IMR-90 (cell line): ENCODE results near the gene MIER2. TPM values are rescaled to one million over a fixed set of nuclear protein-coding genes. Genes with fewer than 3 reads are reported as not detected.

Experiments
- ATAC-seq: fragments of 200-7000 bp; cut with Tn5 transposase; 2 replicates; pipeline ENCODE4 v1.9.1; 2020; ENCODE audit warnings: low read depth, mild to moderate bottlenecking, moderate library complexity
- BruUV-seq: library from RNA; stranded (reverse); fragments of 400-500 nt; replicated peaks from 2 replicates; lab custom pipeline; 2021; lab: Mats Ljungman, UMichigan
- CTCF ChIA-PET: fragments of 300-600 bp; formaldehyde crosslinking; extraction: SDS; loops from one replicate; lab custom pipeline; 2021; ENCODE audit warnings: antibody characterized with exemption; lab: Yijun Ruan, JAX
- POLR2A ChIA-PET: fragments of 300-600 bp; sonication (Branson Sonifier 250); formaldehyde crosslinking; loops from one replicate; lab custom pipeline; 2022; ENCODE audit warnings: antibody characterized with exemption; ENCODE audit not compliant: unreplicated experiment; lab: Charles Lee
- DNase-seq: peaks from one replicate; pipeline ENCODE4 v3.0.0; 2013
- H2AFZ ChIP-seq: replicated peaks from 2 replicates; pipeline ENCODE3; 2013; ENCODE audit warnings: low read length, mild to moderate bottlenecking; ENCODE audit not compliant: poor library complexity
- H2AK5ac ChIP-seq: 2 replicates; pipeline ENCODE4 v1.6.1; 2013; ENCODE audit warnings: low read depth, low read length, inconsistent platforms
- H2AK9ac ChIP-seq: replicated peaks from 2 replicates; pipeline ENCODE3; 2013; ENCODE audit warnings: mild to moderate bottlenecking, low read depth, low read length, moderate library complexity; ENCODE audit not compliant: poor library complexity
- H2BK120ac ChIP-seq: 2 replicates; pipeline ENCODE4 v1.6.1; 2013; ENCODE audit warnings: low read depth, low read length, inconsistent platforms
- H2BK15ac ChIP-seq: 3 replicates; pipeline ENCODE4 v1.6.1; 2013; ENCODE audit warnings: low read depth, low read length, inconsistent platforms
- H2BK20ac ChIP-seq: 2 replicates; pipeline ENCODE4 v1.6.1; 2013; ENCODE audit warnings: low read depth, mild to moderate bottlenecking, inconsistent platforms, low read length, moderate library complexity
- H2BK5ac ChIP-seq: 2 replicates; pipeline ENCODE4 v1.6.1; 2013; ENCODE audit warnings: mild to moderate bottlenecking, low read depth, low read length, inconsistent platforms; ENCODE audit not compliant: poor library complexity, severe bottlenecking
- H3K14ac ChIP-seq: replicated peaks from 2 replicates; pipeline ENCODE4 v1.6.1; 2013; ENCODE audit warnings: low read depth, low read length, inconsistent platforms
- H3K18ac ChIP-seq: 2 replicates; pipeline ENCODE4 v1.6.1; 2013; ENCODE audit warnings: low read depth, low read length, control low read depth
- H3K23ac ChIP-seq: 2 replicates; pipeline ENCODE4 v1.6.1; 2013; ENCODE audit warnings: low read depth, low read length, inconsistent platforms
- H3K27ac ChIP-seq: 2 replicates; pipeline ENCODE4 v1.5.1; 2013; ENCODE audit warnings: mild to moderate bottlenecking, control low read depth, low read length; ENCODE audit not compliant: insufficient read depth
- H3K27me3 ChIP-seq: 2 replicates; pipeline ENCODE4 v1.6.1; 2013; ENCODE audit warnings: low read length; ENCODE audit not compliant: control insufficient read depth, insufficient read depth
- H3K36me3 ChIP-seq: 2 replicates; pipeline ENCODE4 v1.6.1; 2013; ENCODE audit warnings: low read length, mixed read lengths; ENCODE audit not compliant: control insufficient read depth, insufficient read depth
- H3K4ac ChIP-seq: 2 replicates; pipeline ENCODE4 v1.6.1; 2013; ENCODE audit warnings: low read depth, low read length, inconsistent platforms
- H3K4me1 ChIP-seq: 2 replicates; pipeline ENCODE4 v1.6.1; 2013; ENCODE audit warnings: low read length, mixed read lengths; ENCODE audit not compliant: control insufficient read depth, insufficient read depth
- H3K4me2 ChIP-seq: 2 replicates; pipeline ENCODE4 v1.6.1; 2013; ENCODE audit warnings: low read depth, mild to moderate bottlenecking, control low read depth, low read length, moderate library complexity
- H3K4me3 ChIP-seq: 2 replicates; pipeline ENCODE4 v1.5.1; 2013; ENCODE audit warnings: low read depth, mild to moderate bottlenecking, control low read depth, low read length, moderate library complexity; ENCODE audit not compliant: insufficient read depth
- H3K56ac ChIP-seq: 2 replicates; pipeline ENCODE4 v1.6.1; 2013; ENCODE audit warnings: low read length, inconsistent platforms; ENCODE audit not compliant: insufficient read depth; ENCODE audit errors: extremely low read depth
- H3K79me1 ChIP-seq, 2 experiments: 2 replicates each; pipeline ENCODE4 v1.6.1; 2013; ENCODE audit warnings: low read length in 2 of 2, inconsistent platforms in 1 of 2, low read depth in 1 of 2
- H3K9ac ChIP-seq: 2 replicates; pipeline ENCODE4 v1.6.1; 2013; ENCODE audit warnings: low read depth, low read length, control low read depth
- H3K9me1 ChIP-seq: 2 replicates; pipeline ENCODE4 v1.6.1; 2013; ENCODE audit warnings: low read length, inconsistent platforms; ENCODE audit not compliant: insufficient read depth
- H3K9me3 ChIP-seq: 2 replicates; pipeline ENCODE4 v1.6.1; 2013; ENCODE audit warnings: low read length; ENCODE audit not compliant: control insufficient read depth, insufficient read depth
- H4K20me1 ChIP-seq: 2 replicates; pipeline ENCODE4 v1.6.1; 2013; ENCODE audit warnings: low read length, inconsistent platforms; ENCODE audit not compliant: insufficient read depth
- H4K5ac ChIP-seq: 2 replicates; pipeline ENCODE4 v1.6.1; 2013; ENCODE audit warnings: mild to moderate bottlenecking, low read depth, low read length, control low read depth
- H4K8ac ChIP-seq, 2 experiments: 2 replicates each; pipeline ENCODE4 v1.6.1; 2013; ENCODE audit warnings: low read depth in 2 of 2, low read length in 2 of 2, control low read depth in 1 of 2, inconsistent platforms in 1 of 2
- H4K91ac ChIP-seq: 2 replicates; pipeline ENCODE4 v1.6.1; 2013; ENCODE audit warnings: low read depth, low read length, inconsistent platforms; ENCODE audit not compliant: insufficient read depth
- BHLHE40 ChIP-seq: fragments of 150-350 bp; IDR thresholded peaks from 2 replicates; pipeline ENCODE4 v1.6.1; 2016; ENCODE audit warnings: mild to moderate bottlenecking, low read depth, low read length
- CEBPB ChIP-seq: IDR thresholded peaks from 2 replicates; pipeline ENCODE4 v1.6.1; 2012; ENCODE audit warnings: low read depth, low read length, improper control_type of control experiment
- CHD1 ChIP-seq: IDR thresholded peaks from 2 replicates; pipeline ENCODE4 v1.6.1; 2012; ENCODE audit warnings: low read depth, low read length, improper control_type of control experiment
- FOS ChIP-seq: fragments of 150-350 bp; IDR thresholded peaks from 2 replicates; pipeline ENCODE4 v1.6.1; 2016; ENCODE audit warnings: low read depth, low read length
- MAFK ChIP-seq: IDR thresholded peaks from 2 replicates; pipeline ENCODE4 v1.6.1; 2012; ENCODE audit warnings: low read depth, low read length, improper control_type of control experiment
- MAZ ChIP-seq: IDR thresholded peaks from 2 replicates; pipeline ENCODE4 v1.6.1; 2012; ENCODE audit warnings: low read depth, mild to moderate bottlenecking, low read length, improper control_type of control experiment, moderate library complexity, borderline replicate concordance
- MXI1 ChIP-seq: IDR thresholded peaks from 2 replicates; pipeline ENCODE4 v1.6.1; 2012; ENCODE audit warnings: low read depth, mild to moderate bottlenecking, low read length, moderate library complexity, borderline replicate concordance
- POLR2A ChIP-seq: IDR thresholded peaks from 2 replicates; pipeline ENCODE4 v1.6.1; 2012; ENCODE audit warnings: mild to moderate bottlenecking, low read depth, low read length
- RAD21 ChIP-seq: IDR thresholded peaks from 2 replicates; pipeline ENCODE4 v1.6.1; 2012; ENCODE audit warnings: low read length, improper control_type of control experiment
- RCOR1 ChIP-seq: IDR thresholded peaks from 2 replicates; pipeline ENCODE4 v1.6.1; 2012; ENCODE audit warnings: mild to moderate bottlenecking, low read length, improper control_type of control experiment; ENCODE audit not compliant: insufficient replicate concordance
- RFX5 ChIP-seq: IDR thresholded peaks from 2 replicates; pipeline ENCODE4 v1.8.0; 2012; ENCODE audit warnings: low read depth, mild to moderate bottlenecking, low read length, moderate library complexity
- SMC3 ChIP-seq: fragments of 150-350 bp; IDR thresholded peaks from 2 replicates; pipeline ENCODE4 v1.6.1; 2016; ENCODE audit warnings: low read depth, mild to moderate bottlenecking, antibody characterized with exemption, low read length, moderate library complexity
- WGBS, 2 experiments: methylation state at CpG; one replicate each; pipeline versions ENCODE4 v1.1.5 to v1.1.7; 2013; ENCODE audit warnings: missing lambda C conversion rate in 2 of 2; ENCODE audit not compliant: insufficient read length in 1 of 2; ENCODE audit errors: extremely low coverage in 2 of 2; 5-methylcytosine and 5-hydroxymethylcytosine counted together
- dilution Hi-C: fragments of 300-500 bp; cut with HindIII; formaldehyde crosslinking; loops from one replicate; pipeline ENCODE4 v1.14.3; 2018; ENCODE audit warnings: low sequenced_read_pairs; ENCODE audit not compliant: unreplicated experiment
- in situ Hi-C: fragments of 300-500 bp; cut with MboI; formaldehyde crosslinking; loops from 3 replicates; pipeline ENCODE4 v1.14.3; 2019; ENCODE audit warnings: low sequenced_read_pairs, inconsistent platforms, mixed read lengths
- intact Hi-C: fragments of 100-400 bp; cut with micrococcal nuclease; formaldehyde crosslinking; loops from 2 replicates; pipeline ENCODE4 v1.10.0; 2022
- polyA plus RNA-seq, 3 experiments: library from polyadenylated mRNA; depleted of rRNA; stranded (reverse); fragments of >200 nt; gene quantifications; 2 replicates each; pipeline ENCODE4 v1.2.3, GENCODE V29; 2012; ENCODE audit warnings: low replicate concordance in 1 of 3
- total RNA-seq: library from RNA; depleted of rRNA; stranded (reverse); fragments of >200 nt; gene quantifications from 2 replicates; pipeline ENCODE4 v1.2.3, GENCODE V29; 2012
- TF ChIP-seq, protein P1 (sequence below): fragments of 150-350 bp; IDR thresholded peaks from 2 replicates; pipeline ENCODE4 v1.6.1; 2017; ENCODE audit warnings: mild to moderate bottlenecking, antibody characterized with exemption, low read length, low read depth
- TF ChIP-seq, protein P2 (sequence below): conservative IDR thresholded peaks from 2 replicates; pipeline ENCODE4 v1.5.1; 2012; ENCODE audit warnings: mild to moderate bottlenecking, low read depth, low read length, improper control_type of control experiment

The MIER2 gene
- total and polyA plus RNA-seq, 2 of the 4 experiments (the other 2 are of a cell fraction), result 28.0 to 28.4 TPM

DNA sequence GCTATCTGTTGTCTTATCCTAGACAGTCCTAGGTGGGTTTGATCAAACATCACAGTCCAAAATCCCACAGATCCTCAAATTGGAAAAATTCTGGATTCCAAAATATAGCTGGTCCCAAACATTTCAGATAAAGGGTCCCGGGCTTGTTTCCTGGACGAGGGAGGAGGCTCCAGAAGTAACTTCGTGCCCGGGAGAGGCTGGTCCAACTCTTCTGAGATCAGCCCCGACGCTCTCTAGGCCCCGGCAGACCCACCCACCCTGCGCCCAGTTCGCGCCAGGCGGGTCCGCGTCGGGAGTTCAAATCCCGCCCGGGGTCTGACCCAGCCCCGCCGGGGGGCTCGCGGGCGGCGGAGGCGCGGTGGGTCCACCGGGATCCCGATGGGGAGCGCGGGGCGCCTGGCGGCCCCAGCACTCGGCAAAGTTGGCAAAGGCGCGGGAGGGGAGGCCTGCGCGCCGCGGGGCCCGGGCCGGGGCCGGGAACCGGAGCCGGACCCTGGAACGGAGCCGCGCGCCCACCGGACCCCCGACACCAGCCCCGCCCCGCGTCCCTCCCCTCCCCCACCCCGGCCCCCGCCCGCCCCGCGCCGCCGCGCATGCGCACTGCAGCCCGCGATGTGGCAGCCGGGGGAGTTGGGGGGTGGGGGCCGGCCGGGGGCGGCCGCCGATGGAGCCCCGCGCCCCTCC lies 513 bp downstream of the MIER2 start:
- Histone ChIP-seq H3K9ac (peak overlapping the region; percentile 83), H3K18ac (peak overlapping the region; percentile 38; the same call in 1 of the 2 replicates), H2AK5ac (0 out of 2 replicates have a peak overlapping the region, but pooled peaks have one; percentile 89), H3K4me2 (peak overlapping the region; percentile 100), H4K5ac (peak overlapping the region; percentile 83; the same call in 1 of the 2 replicates), H2AFZ (peak overlapping the region; percentile 87), H3K14ac (peak overlapping the region; percentile 97), H3K27me3 (no peaks in the 10 kb centered on the region), H3K9me3 (no peaks in the 10 kb centered on the region; the same call in 1 of the 2 replicates), H2BK15ac (no peak overlapping the region), H3K4me3 (peak overlapping the region; percentile 83), H3K27ac (peak overlapping the region; percentile 68), H3K36me3 (peaks cover 8% of the 10 kb centered on the region), H2BK20ac (no peak overlapping the region), H3K23ac (peak overlapping the region; percentile 95), H3K9me1 (peaks cover 20% of the 10 kb centered on the region), H3K4me1 (peaks cover 18% of the 10 kb centered on the region), H3K79me1 (peaks cover 17 to 47% of the 10 kb centered on the region in 2 experiments), H4K20me1 (peaks cover 46% of the 10 kb centered on the region), H2BK5ac (peak overlapping the region; percentile 71), H4K91ac (peak overlapping the region; percentile 75; the same call in 1 of the 2 replicates), H2BK120ac (peak overlapping the region; percentile 43; the same call in 1 of the 2 replicates), H3K4ac (peak overlapping the region; percentile 63), H3K56ac (peak overlapping the region; percentile 47; the same call in 1 of the 2 replicates), H4K8ac (peak overlapping the region; percentile 60 to 62; a peak in 2 of 4 replicates), H2AK9ac (peak overlapping the region; percentile 80)
- POLR2A ChIA-PET, result no interaction called here
- ATAC-seq (peak; percentile 81), DNase-seq (no peak)
- intact Hi-C loops, result loop anchor here (10.0 kb wide), 1 partner anchor 141 kb away; no protein-coding TSS in a partner anchor
- 3% methylated on average over 14 of the region's 70 CpGs; no CpG with 5 or more reads in 1 of the 2 experiments for WGBS, 2 experiments
- no peak for TF ChIP-seq RCOR1
- TF ChIP-seq MAZ, result no peak
- TF ChIP-seq CHD1, result no peak
- TF ChIP-seq, protein P1, sequence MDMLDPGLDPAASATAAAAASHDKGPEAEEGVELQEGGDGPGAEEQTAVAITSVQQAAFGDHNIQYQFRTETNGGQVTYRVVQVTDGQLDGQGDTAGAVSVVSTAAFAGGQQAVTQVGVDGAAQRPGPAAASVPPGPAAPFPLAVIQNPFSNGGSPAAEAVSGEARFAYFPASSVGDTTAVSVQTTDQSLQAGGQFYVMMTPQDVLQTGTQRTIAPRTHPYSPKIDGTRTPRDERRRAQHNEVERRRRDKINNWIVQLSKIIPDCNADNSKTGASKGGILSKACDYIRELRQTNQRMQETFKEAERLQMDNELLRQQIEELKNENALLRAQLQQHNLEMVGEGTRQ, result no peak
- TF ChIP-seq FOS, result no peak
- TF ChIP-seq SMC3, result no peak
- TF ChIP-seq RAD21, result no peak
- TF ChIP-seq, protein P2, sequence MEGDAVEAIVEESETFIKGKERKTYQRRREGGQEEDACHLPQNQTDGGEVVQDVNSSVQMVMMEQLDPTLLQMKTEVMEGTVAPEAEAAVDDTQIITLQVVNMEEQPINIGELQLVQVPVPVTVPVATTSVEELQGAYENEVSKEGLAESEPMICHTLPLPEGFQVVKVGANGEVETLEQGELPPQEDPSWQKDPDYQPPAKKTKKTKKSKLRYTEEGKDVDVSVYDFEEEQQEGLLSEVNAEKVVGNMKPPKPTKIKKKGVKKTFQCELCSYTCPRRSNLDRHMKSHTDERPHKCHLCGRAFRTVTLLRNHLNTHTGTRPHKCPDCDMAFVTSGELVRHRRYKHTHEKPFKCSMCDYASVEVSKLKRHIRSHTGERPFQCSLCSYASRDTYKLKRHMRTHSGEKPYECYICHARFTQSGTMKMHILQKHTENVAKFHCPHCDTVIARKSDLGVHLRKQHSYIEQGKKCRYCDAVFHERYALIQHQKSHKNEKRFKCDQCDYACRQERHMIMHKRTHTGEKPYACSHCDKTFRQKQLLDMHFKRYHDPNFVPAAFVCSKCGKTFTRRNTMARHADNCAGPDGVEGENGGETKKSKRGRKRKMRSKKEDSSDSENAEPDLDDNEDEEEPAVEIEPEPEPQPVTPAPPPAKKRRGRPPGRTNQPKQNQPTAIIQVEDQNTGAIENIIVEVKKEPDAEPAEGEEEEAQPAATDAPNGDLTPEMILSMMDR, result no peak
- no peak for TF ChIP-seq RFX5
- TF ChIP-seq BHLHE40, result no peak
- TF ChIP-seq POLR2A, result no peak
- no peak for TF ChIP-seq CEBPB
- TF ChIP-seq MXI1, result no peak
- no peak for TF ChIP-seq MAFK
- in situ Hi-C loops, result no loop called here
- dilution Hi-C loops, result no loop called here
- CTCF ChIA-PET, result interaction anchor here (0.8 kb wide), 1 partner anchor 10 kb away, joined by 3 read pairs; no protein-coding TSS in a partner anchor
- no TSS peak for BruUV-seq
